GM23338 (cell line): Measurements from ENCODE around the gene UXS1. TPM values are rescaled to one million over a fixed set of nuclear protein-coding genes. Genes with fewer than 3 reads are reported as not detected.

Source experiments
- ATAC-seq: fragments of 200-7000 bp; cut with Tn5 transposase; 3 replicates; pipeline ENCODE4 v1.9.1; 2020
- DNase-seq: peaks from one replicate; pipeline ENCODE4 v3.0.0-alpha.2; 2015; ENCODE audit warnings: low spot score
- H2AFZ ChIP-seq: fragments of 200-600 bp; sonication (generic); 2 replicates; pipeline ENCODE4 v1.8.0; 2016; ENCODE audit warnings: antibody characterized with exemption, mild to moderate bottlenecking, moderate library complexity
- H3F3A ChIP-seq: fragments of 200-600 bp; sonication (generic); replicated peaks from 2 replicates; pipeline ENCODE4 v1.8.0; 2017; ENCODE audit warnings: antibody characterized with exemption, mixed run types, low read depth
- H3K27ac ChIP-seq: fragments of 200-600 bp; sonication (generic); 2 replicates; pipeline ENCODE4 v1.6.1; 2016; ENCODE audit warnings: low read depth
- H3K27me3 ChIP-seq: fragments of 200-600 bp; sonication (generic); 2 replicates; pipeline ENCODE4 v1.8.0; 2016; ENCODE audit warnings: mild to moderate bottlenecking, mixed run types, moderate library complexity; ENCODE audit not compliant: insufficient read depth
- H3K36me3 ChIP-seq: fragments of 200-600 bp; sonication (generic); 2 replicates; pipeline ENCODE4 v1.8.0; 2016; ENCODE audit warnings: mild to moderate bottlenecking; ENCODE audit not compliant: insufficient read depth
- H3K4me1 ChIP-seq: fragments of 200-600 bp; sonication (generic); 2 replicates; pipeline ENCODE4 v1.8.0; 2016; ENCODE audit warnings: mild to moderate bottlenecking, moderate library complexity; ENCODE audit not compliant: insufficient read depth
- H3K4me2 ChIP-seq: fragments of 200-600 bp; sonication (generic); 2 replicates; pipeline ENCODE4 v1.7.1; 2017; ENCODE audit warnings: mixed run types
- H3K4me3 ChIP-seq: fragments of 200-600 bp; sonication (generic); 2 replicates; pipeline ENCODE4 v1.6.1; 2016; ENCODE audit warnings: mixed run types
- H3K79me2 ChIP-seq: fragments of 200-600 bp; sonication (generic); replicated peaks from 2 replicates; pipeline ENCODE4 v1.8.0; 2017; ENCODE audit warnings: mild to moderate bottlenecking; ENCODE audit not compliant: insufficient read depth
- H3K9me2 ChIP-seq: fragments of 200-600 bp; sonication (generic); 2 replicates; pipeline ENCODE4 v1.8.0; 2017; ENCODE audit not compliant: insufficient read depth
- H4K20me1 ChIP-seq: fragments of 200-600 bp; sonication (generic); replicated peaks from 2 replicates; pipeline ENCODE4 v1.8.0; 2017; ENCODE audit warnings: mild to moderate bottlenecking; ENCODE audit not compliant: insufficient read depth
- H3K27ac Mint-ChIP-seq: 2 replicates; pipeline ENCODE4 v1.8.0; 2020; ENCODE audit warnings: inconsistent platforms, mild to moderate bottlenecking, moderate library complexity, mixed read lengths
- H3K27me3 Mint-ChIP-seq: 3 replicates; pipeline ENCODE4 v1.8.0; 2022; ENCODE audit warnings: low read depth, mild to moderate bottlenecking, moderate library complexity, mixed read lengths, inconsistent platforms; ENCODE audit not compliant: insufficient read depth, poor library complexity
- H3K36me3 Mint-ChIP-seq: 3 replicates; pipeline ENCODE4 v1.8.0; 2021; ENCODE audit warnings: low read depth, mild to moderate bottlenecking, inconsistent platforms, moderate library complexity, mixed read lengths
- H3K4me1 Mint-ChIP-seq: 3 replicates; pipeline ENCODE4 v1.8.0; 2020; ENCODE audit warnings: mild to moderate bottlenecking, inconsistent platforms, mixed read lengths
- H3K4me3 Mint-ChIP-seq: 3 replicates; pipeline ENCODE4 v1.8.0; 2021; ENCODE audit warnings: moderate library complexity, mild to moderate bottlenecking, inconsistent platforms, mixed read lengths
- H3K9me3 Mint-ChIP-seq: 3 replicates; pipeline ENCODE4 v1.8.0; 2020; ENCODE audit warnings: moderate library complexity, mild to moderate bottlenecking, inconsistent platforms, mixed read lengths
- CREB1 ChIP-seq: fragments of 250-450 bp; sonication (Bioruptor Pico); IDR thresholded peaks from 2 replicates; pipeline ENCODE4 v1.5.0; 2020; ENCODE audit warnings: low read depth, mild to moderate bottlenecking, moderate library complexity
- CTCF ChIP-seq, 2 experiments: fragments of 200-600 bp in 1 of 2; sonication (generic) in 1 of 2; conservative IDR thresholded peaks; 2 replicates each; pipeline versions ENCODE4 v1.5.1 to v1.6.1; 2016 to 2017; ENCODE audit warnings: antibody characterized with exemption in 2 of 2, low read depth in 2 of 2, mild to moderate bottlenecking in 2 of 2, moderate library complexity in 1 of 2
- ETS1 ChIP-seq: IDR thresholded peaks from 2 replicates; pipeline ENCODE4 v1.6.1; 2016; ENCODE audit warnings: antibody characterized with exemption
- EZH2 ChIP-seq: fragments of 200-600 bp; sonication (generic); IDR thresholded peaks from one replicate; pipeline ENCODE4 v1.8.0; 2017; ENCODE audit warnings: antibody characterized with exemption, mild to moderate bottlenecking, low read depth; ENCODE audit not compliant: unreplicated experiment
- EZH2phosphoT487 ChIP-seq: fragments of 200-600 bp; sonication (generic); IDR thresholded peaks from one replicate; pipeline ENCODE4 v1.8.1; 2018; ENCODE audit warnings: antibody characterized with exemption; ENCODE audit not compliant: unreplicated experiment
- STAT1 ChIP-seq: IDR thresholded peaks from one replicate; pipeline ENCODE4 v1.6.1; 2016; ENCODE audit warnings: antibody characterized with exemption; ENCODE audit not compliant: unreplicated experiment
- ZNF462 ChIP-seq: fragments of 250-450 bp; sonication (Bioruptor Pico); IDR thresholded peaks from 2 replicates; pipeline ENCODE4 v1.5.0; 2020; ENCODE audit warnings: mild to moderate bottlenecking, moderate library complexity
- polyA plus RNA-seq: library from polyadenylated mRNA; unstranded; fragments of >200 nt; fragmentation: Nextera tagmentation; extraction: Ambion mirVana; gene quantifications from 2 replicates; pipeline ENCODE4 v1.2.1, GENCODE V29; 2016
- total RNA-seq: library from RNA; depleted of rRNA; stranded (reverse); fragments of >200 nt; shearing (Covaris generic); gene quantifications from 2 replicates; pipeline ENCODE4 v1.2.3, GENCODE V29; 2014

The UXS1 gene
- total and polyA plus RNA-seq, 2 experiments from 2014 or later, result 48.7 to 131 TPM

GRCh38 chr2:106156305-106157296 is 37.5 kb downstream of the UXS1 start (continued):
- TF ChIP-seq ETS1, result no peak
- TF ChIP-seq ZNF462 (CRISPR knock-in tag), result no peak
- TF ChIP-seq EZH2phosphoT487, result no peak
- no peak for TF ChIP-seq STAT1
- TF ChIP-seq CREB1 (CRISPR knock-in tag), result no peak

GRCh38 chr2:106153781-106154180 is 40.3 kb downstream of the UXS1 start:
- H3K4me2 ChIP-seq, result no peak overlapping the region
- no peak for ATAC-seq
- no peak overlapping the region for H3K27ac Mint-ChIP-seq
- TF ChIP-seq EZH2 (no peak), CTCF (conservative IDR thresholded peaks at IDR 0.05; ENCODE audit: low read depth in 2 of 2) (no peak), CREB1 (CRISPR knock-in tag) (no peak), STAT1 (no peak)

More at GRCh38 chr2:106153781-106154180, 40.3 kb downstream of the UXS1 start:
- Histone ChIP-seq H3K36me3 (peaks cover under 1% of the 10 kb centered on the region), H2AFZ (no peak overlapping the region), H3F3A (no peaks in the 10 kb centered on the region), H4K20me1 (no peaks in the 10 kb centered on the region), H3K9me2 (no peaks in the 10 kb centered on the region), H3K4me3 (no peak overlapping the region), H3K27me3 (no peaks in the 10 kb centered on the region), H3K79me2 (peaks cover 23% of the 10 kb centered on the region), H3K27ac (no peak overlapping the region), H3K4me1 (no peaks in the 10 kb centered on the region)
- Mint-ChIP-seq H3K4me3 (no peak overlapping the region), H3K36me3 (peaks cover 54% of the 10 kb centered on the region), H3K27me3 (peaks cover 2% of the 10 kb centered on the region), H3K9me3 (no peaks in the 10 kb centered on the region), H3K4me1 (peaks cover 6% of the 10 kb centered on the region; the same call in 2 of the 3 replicates)
- no peak for DNase-seq
